Gastroesophageal sphincter (tissue), 3 donors: Measurements from ENCODE around the gene CHN1.

Experiments
- POLR2AphosphoS5 ChIP-seq: sonication (generic); formaldehyde crosslinking; IDR thresholded peaks from one replicate; pipeline ENCODE4 v1.6.1; 2017; ENCODE audit warnings: antibody characterized with exemption
- TF ChIP-seq, protein P1 (sequence below), 4 experiments: fragments of 200-600 bp in 2 of 4; fragments of 450-650 bp in 2 of 4; sonication (generic) in 1 of 4; IDR thresholded peaks; one replicate each; pipeline ENCODE4 v1.5.1; 2017 to 2019; ENCODE audit warnings: antibody characterized with exemption in 4 of 4, mild to moderate bottlenecking in 2 of 4, moderate library complexity in 2 of 4

- TF ChIP-seq, protein P1, sequence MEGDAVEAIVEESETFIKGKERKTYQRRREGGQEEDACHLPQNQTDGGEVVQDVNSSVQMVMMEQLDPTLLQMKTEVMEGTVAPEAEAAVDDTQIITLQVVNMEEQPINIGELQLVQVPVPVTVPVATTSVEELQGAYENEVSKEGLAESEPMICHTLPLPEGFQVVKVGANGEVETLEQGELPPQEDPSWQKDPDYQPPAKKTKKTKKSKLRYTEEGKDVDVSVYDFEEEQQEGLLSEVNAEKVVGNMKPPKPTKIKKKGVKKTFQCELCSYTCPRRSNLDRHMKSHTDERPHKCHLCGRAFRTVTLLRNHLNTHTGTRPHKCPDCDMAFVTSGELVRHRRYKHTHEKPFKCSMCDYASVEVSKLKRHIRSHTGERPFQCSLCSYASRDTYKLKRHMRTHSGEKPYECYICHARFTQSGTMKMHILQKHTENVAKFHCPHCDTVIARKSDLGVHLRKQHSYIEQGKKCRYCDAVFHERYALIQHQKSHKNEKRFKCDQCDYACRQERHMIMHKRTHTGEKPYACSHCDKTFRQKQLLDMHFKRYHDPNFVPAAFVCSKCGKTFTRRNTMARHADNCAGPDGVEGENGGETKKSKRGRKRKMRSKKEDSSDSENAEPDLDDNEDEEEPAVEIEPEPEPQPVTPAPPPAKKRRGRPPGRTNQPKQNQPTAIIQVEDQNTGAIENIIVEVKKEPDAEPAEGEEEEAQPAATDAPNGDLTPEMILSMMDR (IDR thresholded peaks at IDR 0.05), result no peak
- TF ChIP-seq POLR2AphosphoS5, result no peak
These were observed 169.4 kb downstream of the CHN1 start for GRCh38 chr2:174835797-174836255.
